ENCODE data around the gene NINJ1.

DNA sequence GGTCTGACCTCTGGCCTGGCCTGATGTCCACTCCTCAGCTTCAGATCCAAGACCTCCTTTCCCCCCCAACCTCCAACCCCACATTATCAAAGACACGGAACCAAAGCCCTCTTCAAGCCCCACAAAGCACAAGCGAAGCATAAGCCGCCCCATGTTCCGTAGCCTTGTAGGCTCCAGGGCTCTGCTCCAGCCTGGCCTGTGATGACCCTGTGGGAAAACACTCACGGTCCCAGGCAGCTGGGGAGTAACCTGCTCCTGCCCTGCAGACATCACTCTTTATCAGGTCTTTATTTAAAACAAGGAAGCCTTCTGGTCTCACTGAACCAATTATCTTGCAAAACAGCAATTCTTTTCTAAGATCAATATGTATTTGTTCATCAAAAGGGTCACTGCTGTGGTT lies 34.5 kb upstream of the NINJ1 start:
- TF ChIP-seq POLR2AphosphoS5 (IDR thresholded peaks at IDR 0.05; ENCODE audit: low read depth, low read length) (no peak), REST (IDR thresholded peaks at IDR 0.05; ENCODE audit: insufficient read depth in 1 of 2, low read depth in 2 of 2, low read length in 2 of 2) (no peak), TAF1 (IDR thresholded peaks at IDR 0.05; ENCODE audit: borderline replicate concordance, insufficient read depth, low read length) (no peak), SIN3A (IDR thresholded peaks at IDR 0.05; ENCODE audit: borderline replicate concordance, insufficient read depth, low read length) (no peak), FOXP2 (optimal IDR thresholded peaks at IDR 0.05; ENCODE audit: borderline replicate concordance, extremely low read depth, extremely low read length, insufficient read depth) (no peak)
